GM18868 (cell line): Measurements from ENCODE around the gene ZFP1.
"Not testable (repeated sequence)": the region's sequence is repeated elsewhere in the genome, so short reads cannot be mapped to it uniquely, and the experiment has no call there.

Experiments used
- ATAC-seq: cut with Tn5 transposase; IDR thresholded peaks from one replicate; pipeline ENCODE4 v1.9.1; 2021; ENCODE audit warnings: mild to moderate bottlenecking, moderate library complexity; ENCODE audit not compliant: unreplicated experiment

The ZFP1 gene

GRCh38 chr16:75203096-75203495 is 54.8 kb downstream of the ZFP1 start:
- ATAC-seq, result no peak

GRCh38 chr16:75203667-75204409 is 55.5 kb downstream of the ZFP1 start:
- no peak for ATAC-seq

GRCh38 chr16:75204410-75204758 is 56.1 kb downstream of the ZFP1 start:
- no peak for ATAC-seq

- ATAC-seq, result not testable (repeated sequence)
These were observed 56.6 kb downstream of the ZFP1 start for GRCh38 chr16:75204905-75205304.

- ATAC-seq, result not testable (repeated sequence)
These were observed 57.1 kb downstream of the ZFP1 start for GRCh38 chr16:75205438-75205837.

- ATAC-seq, result peak; percentile 21
These were observed 57.8 kb downstream of the ZFP1 start for GRCh38 chr16:75205961-75206748.

GRCh38 chr16:75206749-75207451 is 58.6 kb downstream of the ZFP1 start, which contains the start of gene CTRB2:
TSS of gene CTRB2 (minus strand) at chr16:75207161. CDS start at chr16:75207141, 20 bp downstream.
- peak; percentile 78 for ATAC-seq

- ATAC-seq, result no peak
These were observed 59.5 kb downstream of the ZFP1 start for GRCh38 chr16:75207831-75208230.

- ATAC-seq, result no peak
These were observed 60.0 kb downstream of the ZFP1 start for GRCh38 chr16:75208242-75208825.

GRCh38 chr16:75208861-75209505 is 60.7 kb downstream of the ZFP1 start:
- no peak for ATAC-seq

GRCh38 chr16:75209514-75209913 is 61.2 kb downstream of the ZFP1 start:
- not testable (repeated sequence) for ATAC-seq

- ATAC-seq, result no peak
These were observed 61.6 kb downstream of the ZFP1 start for GRCh38 chr16:75209944-75210343.

GRCh38 chr16:75211286-75211685 is 63.0 kb downstream of the ZFP1 start:
- ATAC-seq, result not testable (repeated sequence)

- no peak for ATAC-seq
These were observed 67.8 kb downstream of the ZFP1 start for GRCh38 chr16:75216127-75216526.

GRCh38 chr16:75216576-75216975 is 68.3 kb downstream of the ZFP1 start:
- no peak for ATAC-seq

GRCh38 chr16:75217389-75217851 is 69.1 kb downstream of the ZFP1 start:
- no peak for ATAC-seq

- peak; percentile 75 for ATAC-seq
These were observed 70.1 kb downstream of the ZFP1 start, which contains the start of gene CTRB1 for GRCh38 chr16:75218256-75219076. TSS of gene CTRB1 (plus strand) at chr16:75218988. CDS start at chr16:75219008, 20 bp downstream.

- ATAC-seq, result no peak
These were observed 70.8 kb downstream of the ZFP1 start for GRCh38 chr16:75219088-75219487.

- ATAC-seq, result peak; percentile 51
These were observed 71.5 kb downstream of the ZFP1 start for GRCh38 chr16:75219838-75220237.
